GM21825 (cell line): ENCODE measurements around the gene RILP.

Experiments
- ATAC-seq: cut with Tn5 transposase; IDR thresholded peaks from one replicate; pipeline ENCODE4 v1.9.1; 2021; ENCODE audit warnings: mild to moderate bottlenecking, moderate library complexity; ENCODE audit not compliant: unreplicated experiment

Gene RILP

GRCh38 chr17:1648173-1648962, 1.3 kb downstream of the RILP start:
- peak; percentile 47 for ATAC-seq

GRCh38 chr17:1647802-1648171, 1.9 kb downstream of the RILP start:
- ATAC-seq = no peak

- ATAC-seq = no peak
Measured at GRCh38 chr17:1646199-1646875, 3.3 kb downstream of the RILP start.

GRCh38 chr17:1645207-1646171, 4.2 kb downstream of the RILP start, which contains the start of gene SCARF1:
SCARF1 (minus strand) TSS chr17:1645732; CDS start chr17:1645697, 35 bp downstream.
- ATAC-seq = no peak

- ATAC-seq = no peak
Measured at GRCh38 chr17:1644493-1645206, 5.0 kb downstream of the RILP start.

- ATAC-seq = no peak
Measured at GRCh38 chr17:1643999-1644492, 5.6 kb downstream of the RILP start.

- no peak for ATAC-seq
Measured at GRCh38 chr17:1643293-1643998, 6.2 kb downstream of the RILP start.

GRCh38 chr17:1641065-1641403, 8.6 kb downstream of the RILP start:
- ATAC-seq = no peak

GRCh38 chr17:1640329-1641064, 9.2 kb downstream of the RILP start:
- ATAC-seq = no peak

- ATAC-seq = no peak
Measured at GRCh38 chr17:1639549-1640180, 10.0 kb downstream of the RILP start.

GRCh38 chr17:1638624-1639300, 10.9 kb downstream of the RILP start:
- ATAC-seq = no peak

- no peak for ATAC-seq
Measured at GRCh38 chr17:1638171-1638590, 11.5 kb downstream of the RILP start.

GRCh38 chr17:1636732-1637285, 12.9 kb downstream of the RILP start:
- ATAC-seq = no peak

- ATAC-seq = no peak
Measured at GRCh38 chr17:1635675-1636465, 13.8 kb downstream of the RILP start.

GRCh38 chr17:1634841-1635650, 14.6 kb downstream of the RILP start:
- no peak for ATAC-seq

- ATAC-seq = no peak
Measured at GRCh38 chr17:1630662-1631061, 19.0 kb downstream of the RILP start.
